Transverse colon (tissue), 4 donors: ENCODE results near the gene ARSG.

Experiments used
- CTCF ChIP-seq, 5 experiments: fragments of 200-600 bp in 3 of 5; fragments of 450-650 bp in 2 of 5; sonication (generic) in 3 of 5; IDR thresholded peaks; 1 replicate in 2 of 5; 2 replicates in 3 of 5; pipeline ENCODE4 v1.5.1; 2016 to 2017; ENCODE audit warnings: antibody characterized with exemption in 5 of 5, inconsistent platforms in 3 of 5, mild to moderate bottlenecking in 2 of 5, moderate library complexity in 1 of 5
- POLR2AphosphoS5 ChIP-seq, 3 donors: sonication (generic); formaldehyde crosslinking; IDR thresholded peaks; one replicate each; pipeline ENCODE4 v1.6.1; 2016; ENCODE audit warnings: antibody characterized with exemption in 3 of 3

GRCh38 chr17:68435361-68435760 is 144.1 kb downstream of the ARSG start:
- TF ChIP-seq POLR2AphosphoS5 (IDR thresholded peaks at IDR 0.05) (no peak), CTCF (IDR thresholded peaks at IDR 0.05) (no peak)
